ENCODE measurements around the gene ANKK1.

- TF ChIP-seq ATF3 (IDR thresholded peaks at IDR 0.05; ENCODE audit: insufficient read depth, low read depth, low read length) (no peak), EZH2 (IDR thresholded peaks at IDR 0.05; ENCODE audit: low read depth, low read length, severe bottlenecking) (no peak), SP2 (IDR thresholded peaks at IDR 0.05; ENCODE audit: low read length) (no peak), POLR2AphosphoS5 (IDR thresholded peaks at IDR 0.05; ENCODE audit: low read depth, low read length) (no peak), EP300 (IDR thresholded peaks at IDR 0.05; ENCODE audit: borderline replicate concordance in 1 of 2, low read depth in 2 of 2, low read length in 2 of 2) (no peak)
- TF ChIP-seq, protein P1, sequence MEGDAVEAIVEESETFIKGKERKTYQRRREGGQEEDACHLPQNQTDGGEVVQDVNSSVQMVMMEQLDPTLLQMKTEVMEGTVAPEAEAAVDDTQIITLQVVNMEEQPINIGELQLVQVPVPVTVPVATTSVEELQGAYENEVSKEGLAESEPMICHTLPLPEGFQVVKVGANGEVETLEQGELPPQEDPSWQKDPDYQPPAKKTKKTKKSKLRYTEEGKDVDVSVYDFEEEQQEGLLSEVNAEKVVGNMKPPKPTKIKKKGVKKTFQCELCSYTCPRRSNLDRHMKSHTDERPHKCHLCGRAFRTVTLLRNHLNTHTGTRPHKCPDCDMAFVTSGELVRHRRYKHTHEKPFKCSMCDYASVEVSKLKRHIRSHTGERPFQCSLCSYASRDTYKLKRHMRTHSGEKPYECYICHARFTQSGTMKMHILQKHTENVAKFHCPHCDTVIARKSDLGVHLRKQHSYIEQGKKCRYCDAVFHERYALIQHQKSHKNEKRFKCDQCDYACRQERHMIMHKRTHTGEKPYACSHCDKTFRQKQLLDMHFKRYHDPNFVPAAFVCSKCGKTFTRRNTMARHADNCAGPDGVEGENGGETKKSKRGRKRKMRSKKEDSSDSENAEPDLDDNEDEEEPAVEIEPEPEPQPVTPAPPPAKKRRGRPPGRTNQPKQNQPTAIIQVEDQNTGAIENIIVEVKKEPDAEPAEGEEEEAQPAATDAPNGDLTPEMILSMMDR (IDR thresholded peaks at IDR 0.05; ENCODE audit: control extremely low read depth in 1 of 3, insufficient read depth in 1 of 3, low read depth in 1 of 3, low read length in 3 of 3): no peak
These were observed 14.1 kb downstream of the ANKK1 start for GRCh38 chr11:113401718-113402117.
